NOMO-1 treated with DMSO at 0.1 percent for 48 hours (cell line): Measurements from ENCODE around the gene MBTPS1.
A peak's percentile ranks its signal among the peaks of the same experiment; 100 is the strongest.

Experiments
- DNase-seq: peaks from one replicate; lab custom pipeline; 2025; ENCODE audit not compliant: unreplicated experiment; lab: John Stamatoyannopoulos, UW

The MBTPS1 gene

DNA sequence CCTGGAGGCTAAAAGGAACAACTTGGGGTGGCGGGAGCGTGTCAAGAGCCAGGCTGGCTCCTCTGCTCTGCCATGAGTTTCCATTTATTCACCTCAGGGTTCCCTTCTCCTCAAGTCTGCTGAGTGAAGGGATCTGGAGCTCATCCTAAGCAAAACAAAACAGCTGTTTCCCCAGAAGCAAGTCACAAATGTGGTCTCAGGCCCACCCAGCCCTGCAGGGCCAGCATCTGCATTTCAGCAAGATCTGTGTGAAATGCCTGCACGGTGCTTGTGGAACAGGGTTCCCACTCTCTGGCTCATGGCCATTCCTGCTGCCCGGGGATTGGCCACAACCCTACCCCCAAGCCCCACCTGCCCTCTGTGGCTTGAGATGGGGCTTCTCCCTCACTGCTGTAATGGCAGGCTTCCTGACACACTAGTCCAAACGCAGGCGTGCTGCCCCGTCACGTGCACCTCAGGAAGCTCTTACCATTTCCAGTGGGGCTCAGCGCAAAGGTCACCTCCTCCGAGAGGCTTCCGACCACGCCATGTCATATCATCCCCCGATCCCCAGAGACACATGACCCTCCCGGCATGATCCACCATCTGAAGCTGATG, 76.4 kb downstream of the MBTPS1 start:
- DNase-seq, result no peak

DNA sequence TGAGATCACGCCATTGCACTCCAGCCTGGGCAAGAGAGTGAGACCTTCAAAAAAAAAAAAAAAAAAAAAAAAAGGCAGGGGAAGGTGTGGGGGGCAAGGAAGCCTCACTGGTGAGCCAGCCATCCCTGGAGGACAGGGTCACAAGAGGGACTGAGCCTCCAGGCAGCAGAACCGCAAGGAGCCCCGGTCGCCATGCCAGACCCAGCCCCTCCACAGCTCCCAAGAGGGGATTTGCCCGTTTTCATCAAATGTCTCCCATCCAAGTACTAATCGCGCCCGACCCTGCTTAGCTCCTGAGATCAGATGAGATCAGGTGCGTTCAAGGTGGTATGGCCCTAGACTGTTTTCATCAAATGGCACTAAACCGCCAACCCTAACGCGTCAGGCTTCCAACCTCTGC, 77.0 kb downstream of the MBTPS1 start:
- DNase-seq, result no peak

DNA sequence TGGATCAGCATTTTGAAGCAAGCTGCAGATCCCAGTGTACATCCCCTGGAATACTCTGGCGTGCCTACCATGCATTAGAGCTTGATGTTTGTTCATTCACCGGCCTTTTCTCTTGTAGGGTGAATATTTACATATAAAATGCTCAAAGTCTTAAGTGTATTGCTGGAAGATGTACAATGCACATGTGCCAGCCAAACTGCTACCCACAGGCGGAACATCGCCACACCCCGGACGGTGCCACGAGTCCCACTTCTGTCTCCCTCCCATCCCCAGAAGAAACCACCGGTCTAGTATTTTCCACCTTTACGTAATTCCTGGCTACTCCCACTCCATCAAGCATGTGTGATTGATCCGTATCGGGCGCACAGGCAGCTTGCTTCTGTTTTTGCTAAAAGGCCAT, 78.3 kb downstream of the MBTPS1 start:
- DNase-seq, result no peak

DNA sequence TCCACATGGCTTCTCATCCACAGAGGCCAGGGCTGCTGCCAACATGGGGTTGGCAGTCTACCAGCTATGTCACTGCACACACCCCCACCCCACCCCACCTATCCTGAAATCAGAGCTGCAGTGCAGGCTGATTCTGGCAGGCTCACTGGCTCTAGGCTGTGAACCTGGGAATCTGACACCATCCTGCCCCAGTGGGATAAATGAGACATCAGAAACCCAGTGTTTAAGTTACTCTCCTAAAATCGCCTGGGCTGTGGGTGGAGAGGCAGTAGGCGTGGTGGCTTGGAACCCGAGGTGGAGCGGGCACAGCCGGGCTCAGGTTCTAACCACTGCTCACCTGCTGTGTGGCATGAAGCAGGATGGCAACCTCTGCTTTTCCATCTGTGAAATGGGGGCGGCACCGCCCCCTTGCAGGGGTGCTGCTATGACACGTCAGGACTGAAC, 79.7 kb downstream of the MBTPS1 start:
- no peak for DNase-seq

DNA sequence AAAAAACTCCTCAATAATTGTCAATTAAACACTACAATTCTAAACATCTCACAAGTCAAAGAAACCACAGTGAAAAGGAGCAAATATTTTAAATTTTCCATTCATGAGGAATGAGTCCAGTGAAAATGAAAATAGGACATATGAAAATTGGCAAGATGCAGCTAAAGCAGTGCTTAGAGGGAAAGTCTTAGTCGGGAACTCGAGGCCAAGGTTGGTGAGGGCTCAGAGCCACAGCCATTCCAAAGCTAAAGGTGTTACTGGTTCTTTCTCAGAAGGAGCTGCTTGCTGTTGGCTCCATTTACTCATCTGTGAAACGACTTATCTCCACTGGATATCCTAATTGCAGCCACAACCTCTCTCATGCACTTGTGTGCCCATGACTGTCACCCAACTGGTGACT, 80.6 kb downstream of the MBTPS1 start:
- no peak for DNase-seq

DNA sequence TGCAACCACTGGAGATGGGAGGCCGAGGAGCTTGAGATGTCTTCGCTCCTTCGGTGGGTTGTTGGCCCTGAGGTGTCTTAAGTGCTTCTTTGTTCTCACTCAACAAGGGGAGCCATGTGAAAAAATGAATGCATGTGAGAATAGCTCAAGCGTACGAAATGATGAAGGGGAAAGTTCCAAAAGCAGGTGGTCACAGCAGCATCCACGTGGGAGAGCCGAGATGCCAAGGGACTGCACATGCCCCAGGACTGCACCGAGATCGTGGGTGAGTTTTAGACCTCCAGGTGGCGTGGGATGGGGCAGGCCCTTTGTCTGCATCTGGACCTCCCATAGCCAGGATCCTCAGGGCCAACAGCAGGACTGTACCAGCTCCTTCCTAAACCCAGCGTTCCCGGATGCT, 82.2 kb downstream of the MBTPS1 start:
- DNase-seq, result no peak

DNA sequence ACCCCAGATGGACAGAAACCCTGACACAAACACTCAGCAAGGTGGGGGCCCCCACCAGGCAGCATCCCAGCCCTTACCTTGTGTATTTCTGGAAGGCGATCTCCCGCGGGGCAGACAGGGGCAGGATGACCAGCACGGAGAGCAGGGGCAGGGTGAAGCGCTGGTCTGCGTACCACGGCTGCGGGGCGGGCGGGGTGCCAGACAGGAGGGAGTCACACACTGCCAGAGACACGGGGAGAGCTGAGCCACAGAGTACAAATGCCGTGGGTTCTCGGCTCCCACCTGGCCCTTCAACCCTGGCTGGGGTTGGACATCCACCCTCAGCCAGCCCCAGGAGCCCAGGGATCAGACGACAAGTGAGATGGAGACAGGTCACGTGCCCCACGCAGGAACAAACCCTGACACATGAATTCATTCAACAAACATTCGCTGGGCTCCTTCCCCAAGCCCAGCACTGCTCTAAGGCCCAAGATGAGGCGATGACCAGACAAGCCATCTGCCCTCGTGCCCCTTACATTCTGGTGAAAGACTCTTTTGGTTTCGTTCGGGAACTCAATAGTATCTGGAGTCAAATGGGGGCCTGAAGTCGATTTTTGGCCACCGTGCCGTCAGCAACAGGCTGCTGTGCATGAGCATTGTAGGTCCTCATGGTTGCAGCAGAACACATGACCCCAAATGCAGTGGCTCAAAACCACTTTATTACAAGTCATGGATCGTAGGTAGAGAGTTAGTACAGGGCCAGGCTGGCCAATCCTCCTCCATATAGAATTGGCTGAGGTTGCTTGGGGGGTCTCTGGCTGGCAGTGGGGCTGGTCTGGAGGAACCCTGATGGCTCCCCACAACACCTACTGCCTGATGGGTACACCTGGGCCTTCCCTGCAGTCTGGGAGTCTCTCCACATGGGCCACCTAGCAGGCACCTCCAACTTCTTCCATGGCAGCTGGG, 83.2 kb downstream of the MBTPS1 start:
- DNase-seq, result no peak

DNA sequence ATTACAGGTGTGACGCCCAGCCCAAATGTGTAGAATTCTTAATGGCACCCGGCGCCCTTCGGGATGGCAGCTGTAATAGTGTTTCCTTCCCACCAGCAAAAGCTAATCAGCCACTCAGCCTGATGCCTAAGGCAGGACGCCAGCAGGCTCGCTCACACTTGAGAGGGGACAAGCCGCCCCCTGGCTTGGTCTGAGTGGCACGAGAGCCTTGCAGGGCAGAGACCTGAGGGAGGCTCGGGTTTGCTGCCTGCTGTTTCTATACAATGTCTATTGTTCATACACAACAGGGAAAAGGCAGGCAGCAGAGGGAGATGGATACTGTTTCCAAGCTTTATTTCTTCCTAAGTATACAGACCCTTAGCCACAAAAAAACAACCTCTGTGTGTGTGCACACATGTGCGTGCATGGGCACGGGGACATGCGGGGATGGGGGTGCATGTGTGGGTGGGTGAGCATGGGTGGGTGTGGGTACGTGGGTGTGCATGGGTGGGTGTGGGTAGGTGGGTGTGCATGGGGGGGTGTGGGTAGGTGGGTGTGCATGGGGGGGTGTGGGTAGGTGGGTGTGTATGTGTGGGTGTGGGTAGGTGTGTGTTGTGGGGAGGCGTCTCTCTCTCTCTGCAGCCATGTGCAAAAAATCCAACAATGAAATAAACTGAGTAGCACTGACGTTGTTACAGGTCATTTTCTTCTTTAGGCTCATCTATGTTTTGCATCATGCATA, 84.1 kb downstream of the MBTPS1 start:
- no peak for DNase-seq

DNA sequence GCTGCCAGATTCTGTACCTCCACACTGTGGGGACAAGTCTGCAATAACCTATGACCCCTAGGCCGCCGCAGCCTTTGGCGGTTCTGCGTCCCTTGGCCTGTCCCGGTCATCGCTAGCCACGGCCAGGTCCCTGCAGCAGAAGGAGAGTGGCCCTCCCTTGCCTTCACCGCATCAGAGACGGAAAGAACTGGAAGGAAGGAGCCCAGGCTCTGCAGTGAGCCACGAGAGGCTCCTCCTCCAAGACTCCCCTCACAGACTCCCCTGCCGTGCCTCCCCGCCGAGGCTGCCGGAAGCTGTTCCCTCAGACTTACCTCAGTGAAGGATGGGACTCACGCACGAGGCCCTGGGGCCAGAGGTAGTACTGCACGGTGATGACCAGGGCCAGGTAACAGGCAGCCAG, 85.2 kb downstream of the MBTPS1 start:
- DNase-seq, result no peak

DNA sequence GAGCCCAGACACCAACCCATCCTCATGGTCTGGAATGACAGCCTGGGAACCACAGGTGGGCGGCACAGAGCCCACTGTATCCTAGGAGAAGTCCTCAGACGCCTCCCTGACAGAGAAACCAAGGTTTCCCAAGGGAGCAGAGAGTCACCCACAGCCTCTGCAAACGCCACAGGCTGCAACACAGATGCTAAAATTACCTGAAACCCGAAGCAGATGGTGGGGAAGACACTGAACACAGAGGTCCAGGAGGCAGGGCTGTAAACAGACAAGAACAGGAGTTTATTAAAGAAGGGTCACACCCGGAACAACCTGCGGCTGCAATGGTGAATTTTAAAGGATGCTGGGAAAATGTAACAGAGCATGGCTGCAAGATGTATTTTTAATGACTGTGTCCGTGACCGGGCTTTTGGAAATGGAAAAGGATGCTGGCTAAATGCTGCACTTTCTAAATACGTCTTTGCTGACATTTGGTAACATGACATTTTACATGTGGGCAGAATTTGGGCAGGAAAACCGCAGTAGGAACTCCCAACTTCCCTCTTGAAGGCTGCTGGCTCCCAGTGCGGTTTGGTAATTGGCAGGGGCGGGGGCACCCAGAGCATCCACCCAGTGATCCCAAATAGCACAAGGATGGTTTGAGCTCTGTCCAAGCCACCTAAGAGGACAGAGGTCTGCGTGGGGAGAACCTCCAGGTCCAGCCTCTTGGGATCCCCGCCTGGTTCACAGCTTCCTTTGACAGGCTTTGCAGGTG, 87.3 kb downstream of the MBTPS1 start:
- peak; percentile 40 for DNase-seq

DNA sequence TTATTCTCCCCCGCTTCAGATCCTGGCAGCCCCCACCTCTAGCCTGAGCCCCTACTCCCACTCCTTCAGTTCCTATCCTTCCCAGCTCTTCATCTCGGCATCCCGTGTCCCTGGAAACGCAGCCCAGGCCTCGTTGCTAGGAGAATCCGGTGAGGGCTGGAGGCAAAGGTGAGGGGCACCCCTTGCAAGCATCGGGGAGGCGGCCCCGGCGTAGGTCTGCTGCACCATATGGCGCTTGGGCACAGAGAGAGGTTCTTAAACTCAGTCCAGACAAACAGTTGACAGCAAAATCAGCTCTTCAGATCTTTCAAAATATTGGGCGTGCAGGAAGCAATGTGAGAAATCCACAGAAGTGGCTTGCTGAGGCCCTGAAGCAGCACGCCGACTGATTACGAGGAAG, 89.1 kb downstream of the MBTPS1 start:
- no peak for DNase-seq

DNA sequence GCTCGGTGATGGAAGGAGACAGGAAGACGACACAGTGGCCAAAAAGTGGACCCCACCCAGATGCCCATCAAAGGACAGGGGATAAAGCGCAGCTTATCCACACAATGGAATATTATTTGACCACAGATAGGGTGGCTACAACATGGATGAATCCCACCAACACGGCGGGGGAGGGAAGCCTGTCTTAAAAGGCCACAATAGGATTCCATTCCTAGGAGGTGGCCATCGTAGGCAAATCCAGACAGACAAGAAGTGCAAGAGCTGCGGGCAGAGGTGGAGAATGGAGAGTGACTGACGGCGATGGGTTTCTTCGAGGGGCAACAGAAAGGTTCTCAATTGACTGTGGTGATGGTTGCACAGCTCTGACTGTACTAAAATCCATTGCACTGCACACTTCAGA, 90.1 kb downstream of the MBTPS1 start:
- DNase-seq, result no peak

DNA sequence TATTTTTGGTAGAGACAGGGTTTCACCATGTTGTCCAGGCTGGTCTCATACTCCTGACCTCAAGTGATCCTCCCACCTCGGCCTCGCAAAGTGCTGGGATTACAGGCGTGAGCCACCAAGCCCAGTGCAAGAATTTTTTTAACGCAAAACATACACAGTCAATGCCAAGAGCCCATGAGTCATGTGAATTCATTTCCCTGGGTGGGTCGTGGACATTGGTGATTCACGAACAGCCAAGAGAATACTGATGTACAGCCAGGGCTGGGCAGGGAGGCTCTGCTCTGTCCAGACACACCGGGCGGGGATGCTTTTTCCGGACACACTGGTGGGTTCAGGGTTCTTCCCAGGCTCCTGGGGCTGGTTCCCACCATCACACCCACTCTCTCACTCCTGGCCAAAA, 91.9 kb downstream of the MBTPS1 start:
- DNase-seq, result no peak

DNA sequence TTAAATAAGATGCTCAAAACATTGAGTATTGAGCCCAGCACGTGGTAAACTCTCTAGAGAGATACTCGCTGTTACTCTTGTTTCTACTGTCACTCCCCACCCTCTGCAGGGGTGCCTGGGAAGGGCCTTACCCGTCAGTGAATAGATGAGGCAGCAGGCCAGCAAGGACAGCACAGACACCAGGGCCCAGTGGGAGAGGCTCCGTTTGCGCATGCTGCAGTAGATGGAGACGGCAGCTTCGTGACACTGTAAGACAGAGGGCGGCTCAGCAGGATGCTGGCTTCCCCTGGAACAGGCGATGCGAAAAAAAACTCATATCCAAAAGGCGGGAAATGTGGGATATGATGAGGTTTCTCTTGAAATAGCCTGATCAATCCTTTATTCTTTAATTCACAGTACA, 94.1 kb downstream of the MBTPS1 start:
- DNase-seq, result no peak

DNA sequence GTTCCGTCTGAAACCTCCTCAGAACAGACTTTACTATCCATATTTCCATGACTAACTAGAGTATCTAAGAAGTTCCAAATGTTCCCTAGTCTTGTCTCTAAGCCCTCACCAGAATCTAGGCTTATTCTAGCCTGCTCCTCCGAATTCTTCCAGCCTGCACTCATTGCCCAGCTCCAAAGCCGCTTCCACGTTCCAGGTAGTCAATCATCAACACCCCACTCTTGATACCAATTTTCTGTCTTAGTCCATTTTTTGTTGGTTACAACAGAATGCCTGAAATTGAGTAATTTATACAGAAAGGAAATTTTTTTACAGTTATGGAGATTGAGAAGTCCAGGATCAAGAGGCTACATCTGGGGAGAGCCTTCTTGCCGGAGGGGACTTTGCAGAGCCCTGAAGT, 95.3 kb downstream of the MBTPS1 start:
- no peak for DNase-seq

DNA sequence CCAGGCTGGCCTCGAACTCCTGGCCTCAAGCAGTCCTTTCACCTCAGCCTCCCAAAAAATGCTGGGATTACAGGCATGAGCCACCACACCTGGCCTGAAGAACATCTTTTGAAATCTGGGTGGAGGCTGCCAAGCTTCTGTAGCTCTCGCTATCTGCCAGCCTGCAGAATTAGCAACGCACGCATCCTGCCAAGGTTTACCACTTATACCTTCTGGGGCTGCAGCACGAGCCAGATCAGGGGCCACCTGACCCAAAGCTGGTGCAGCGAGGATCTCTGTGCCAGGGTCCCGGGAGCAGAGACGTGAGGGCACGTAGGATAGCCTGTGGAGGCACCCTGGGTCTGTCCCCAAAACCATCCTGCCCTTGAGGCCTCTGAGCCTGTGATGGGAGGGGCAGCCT, 96.4 kb downstream of the MBTPS1 start:
- DNase-seq, result no peak

DNA sequence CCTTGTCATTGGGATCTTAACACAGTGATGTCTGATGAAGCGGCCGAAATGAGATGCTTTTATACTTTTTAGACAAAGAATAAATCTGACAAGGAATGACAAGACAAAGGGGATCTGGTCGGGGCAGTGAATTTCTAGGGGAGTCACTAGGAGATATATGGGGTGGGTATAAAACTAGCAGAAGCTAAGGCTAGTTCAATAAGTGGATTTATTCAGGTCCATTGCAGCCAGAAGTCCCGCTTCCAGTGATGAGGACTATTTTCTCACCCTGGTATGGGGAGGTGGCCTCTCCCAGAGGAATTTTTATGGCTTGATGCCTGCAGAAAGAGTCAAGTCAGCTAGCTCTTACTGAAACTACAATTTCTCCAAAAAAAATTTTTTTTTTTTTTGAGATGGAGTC, 98.0 kb downstream of the MBTPS1 start:
- no peak for DNase-seq

DNA sequence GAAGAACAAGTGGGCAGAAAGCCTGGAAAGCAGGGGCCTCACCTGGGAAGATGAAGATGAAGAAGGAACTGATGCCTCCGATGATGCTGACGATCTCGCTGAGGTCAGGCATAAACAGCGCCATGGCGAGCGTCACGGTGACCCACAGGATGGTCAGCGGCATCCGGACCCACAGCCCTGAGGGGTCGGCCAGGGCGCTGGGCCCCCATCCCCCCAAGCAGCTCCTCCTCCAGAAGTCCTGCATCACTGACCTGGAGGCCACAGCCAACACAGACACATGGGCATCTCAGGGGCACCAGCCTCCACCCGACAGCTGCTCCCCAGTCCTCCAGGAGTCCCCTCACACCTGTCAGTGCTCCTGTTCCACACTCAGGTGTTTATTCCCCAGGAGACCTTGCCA, 100.3 kb downstream of the MBTPS1 start:
- DNase-seq, result no peak

DNA sequence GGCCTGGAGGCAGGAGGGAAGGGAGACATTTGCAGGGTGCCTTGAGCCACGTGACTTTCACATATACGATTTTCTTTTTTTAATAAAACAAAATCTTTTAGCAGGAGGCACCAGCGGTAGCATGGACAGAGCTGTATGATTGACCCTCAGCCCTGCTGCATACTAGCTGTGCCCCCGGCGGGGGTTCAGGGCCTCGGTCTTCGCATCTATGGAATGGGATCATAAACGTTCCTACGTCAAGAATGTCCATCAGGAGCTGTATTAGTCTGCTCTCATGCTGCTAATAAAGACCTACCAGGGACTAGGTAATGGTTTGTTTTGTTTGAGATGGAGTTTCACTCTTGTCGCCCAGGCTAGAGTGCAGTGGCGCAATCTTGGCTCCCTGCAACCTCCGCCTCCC, 101.3 kb downstream of the MBTPS1 start:
- no peak for DNase-seq

DNA sequence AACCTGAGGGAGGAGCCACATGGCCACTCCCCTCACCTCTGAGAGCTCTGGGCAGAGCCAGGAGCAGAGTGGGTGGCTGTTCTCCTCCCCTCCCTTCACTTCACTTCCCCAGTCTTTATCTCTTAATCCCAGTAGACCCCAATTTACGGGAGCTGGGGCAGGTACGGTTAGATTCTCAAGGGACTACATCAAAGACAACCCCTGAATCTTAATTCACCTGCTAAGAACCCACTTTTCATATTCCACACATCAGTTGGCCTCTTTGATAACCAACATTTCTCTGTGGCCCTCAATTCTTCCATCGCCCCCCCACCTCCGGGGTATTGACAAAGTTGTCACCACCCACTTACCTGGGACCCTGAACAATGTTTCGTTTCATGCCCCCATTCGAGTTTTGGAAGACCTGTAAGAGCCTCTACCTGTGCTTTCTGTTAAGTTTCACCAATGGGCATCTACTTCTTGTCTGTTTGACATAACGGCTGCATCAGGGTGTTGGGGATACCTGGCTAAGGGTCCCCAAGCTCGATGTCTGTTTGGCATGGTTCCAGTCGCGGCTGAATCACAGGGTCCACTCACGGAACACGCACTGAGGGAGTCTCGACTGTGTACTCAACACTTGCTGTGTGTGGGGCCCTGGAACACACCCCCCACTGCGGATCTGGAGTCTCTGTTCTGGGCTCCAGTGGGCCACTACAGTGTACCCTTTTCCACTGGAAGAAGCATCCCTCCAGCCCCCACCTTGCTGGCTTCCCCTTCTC, 102.0 kb downstream of the MBTPS1 start:
- DNase-seq, result no peak
